CD8-positive, alpha-beta memory T cell (primary cell): ENCODE measurements around the gene CLSTN1. TPM values are rescaled to one million over a fixed set of nuclear protein-coding genes. Genes with fewer than 3 reads are reported as not detected.

Experiments
- CTCF ChIA-PET: fragments of 350-600 bp; sonication (Branson Sonifier 250); formaldehyde crosslinking; loops from one replicate; lab custom pipeline; 2021; ENCODE audit warnings: antibody characterized with exemption; lab: Charles Lee
- POLR2A ChIA-PET: fragments of 350-600 bp; sonication (Branson Sonifier 250); formaldehyde crosslinking; loops from one replicate; lab custom pipeline; 2021; ENCODE audit warnings: antibody characterized with exemption; lab: Charles Lee
- DNase-seq, 5 donors: peaks; one replicate each; pipeline versions ENCODE4 v3.0.0 to v3.0.0-alpha.2; 2020 to 2022; ENCODE audit warnings: mixed read lengths in 1 of 5
- H3K27ac ChIP-seq: one replicate; pipeline ENCODE4 v1.7.0; 2013; ENCODE audit warnings: low read depth, mild to moderate bottlenecking, low read length, moderate library complexity
- H3K27me3 ChIP-seq: 2 replicates; pipeline ENCODE4 v1.7.0; 2013; ENCODE audit warnings: low read length, mild to moderate bottlenecking; ENCODE audit not compliant: insufficient read depth, poor library complexity, severe bottlenecking
- H3K36me3 ChIP-seq: 2 replicates; pipeline ENCODE4 v1.7.0; 2013; ENCODE audit warnings: mild to moderate bottlenecking, low read length, moderate library complexity; ENCODE audit not compliant: insufficient read depth
- H3K4me1 ChIP-seq: 2 replicates; pipeline ENCODE4 v1.7.0; 2013; ENCODE audit warnings: mild to moderate bottlenecking, low read length, moderate library complexity; ENCODE audit not compliant: insufficient read depth
- H3K4me3 ChIP-seq: 2 replicates; pipeline ENCODE4 v1.7.0; 2013; ENCODE audit warnings: mild to moderate bottlenecking, low read length
- H3K9me3 ChIP-seq: 2 replicates; pipeline ENCODE4 v1.7.0; 2013; ENCODE audit warnings: mild to moderate bottlenecking, low read length
- H3K27ac Mint-ChIP-seq, 8 donors: one replicate each; pipeline ENCODE4 v1.8.0; 2020 to 2021; ENCODE audit warnings: mixed read lengths in 8 of 8, mild to moderate bottlenecking in 6 of 8, inconsistent platforms in 3 of 8, moderate library complexity in 3 of 8
- H3K27me3 Mint-ChIP-seq, 2 donors: one replicate each; pipeline ENCODE4 v1.8.0; 2020 to 2021; ENCODE audit warnings: mixed read lengths in 2 of 2, mild to moderate bottlenecking in 1 of 2, moderate library complexity in 1 of 2
- H3K36me3 Mint-ChIP-seq, 3 donors: one replicate each; pipeline ENCODE4 v1.8.0; 2020 to 2021; ENCODE audit warnings: mixed read lengths in 3 of 3, inconsistent platforms in 1 of 3, mild to moderate bottlenecking in 1 of 3
- H3K4me1 Mint-ChIP-seq, 3 donors: one replicate each; pipeline ENCODE4 v1.8.0; 2020 to 2021; ENCODE audit warnings: mixed read lengths in 3 of 3, inconsistent platforms in 1 of 3, mild to moderate bottlenecking in 1 of 3
- H3K4me3 Mint-ChIP-seq, 7 donors: one replicate each; pipeline ENCODE4 v1.8.0; 2020 to 2021; ENCODE audit warnings: mixed read lengths in 7 of 7, mild to moderate bottlenecking in 6 of 7, moderate library complexity in 4 of 7, inconsistent platforms in 2 of 7
- H3K9me3 Mint-ChIP-seq, 5 donors: one replicate each; pipeline ENCODE4 v1.8.0; 2020 to 2022; ENCODE audit warnings: mixed read lengths in 5 of 5, mild to moderate bottlenecking in 3 of 5, moderate library complexity in 2 of 5, inconsistent platforms in 1 of 5
- polyA plus RNA-seq: library from polyadenylated mRNA; unstranded; fragments of 300-500 nt; fragmentation: Illumina TruSeq; gene quantifications from one replicate; pipeline ENCODE4 v1.2.3, GENCODE V29; 2021
- total RNA-seq, 2 experiments: library from RNA; stranded (reverse); gene quantifications; one replicate each; pipeline ENCODE4 v1.2.3, GENCODE V29; 2021

CLSTN1 gene
- total and polyA plus RNA-seq, 3 experiments from 2014 or later = 38.4 to 48.2 (median 40.8) TPM

GRCh38 chr1:9842781-9843575 is 19.2 kb upstream of the CLSTN1 start:
- H3K4me1 ChIP-seq = no peaks in the 10 kb centered on the region
- no peaks in the 10 kb centered on the region for H3K9me3 ChIP-seq
- ChIA-PET CTCF (interaction anchor here (0.6 to 1.3 kb wide), 4 partner anchors 12 to 206 kb away, joined by 3 to 5 read pairs (median 3); no protein-coding TSS in a partner anchor), POLR2A (interaction anchor here (0.6 kb wide), 1 partner anchor 12 kb away, joined by 3 read pairs; no protein-coding TSS in a partner anchor)
- Mint-ChIP-seq H3K4me1 (peaks cover 0 to 2% (median 0%) of the 10 kb centered on the region in 3 donors), H3K9me3 (no peaks in the 10 kb centered on the region), H3K4me3 (no peak overlapping the region), H3K36me3 (no peaks in the 10 kb centered on the region), H3K27ac (no peak overlapping the region), H3K27me3 (no peaks in the 10 kb centered on the region)
- H3K27ac ChIP-seq = no peak overlapping the region
- H3K36me3 ChIP-seq = no peaks in the 10 kb centered on the region
- H3K27me3 ChIP-seq = no peaks in the 10 kb centered on the region
- no peak for DNase-seq
- H3K4me3 ChIP-seq = no peak overlapping the region

GRCh38 chr1:9842073-9842711 is 18.4 kb upstream of the CLSTN1 start:
- Histone ChIP-seq H3K27me3 (no peaks in the 10 kb centered on the region), H3K9me3 (no peaks in the 10 kb centered on the region), H3K36me3 (no peaks in the 10 kb centered on the region), H3K27ac (no peak overlapping the region), H3K4me1 (no peaks in the 10 kb centered on the region), H3K4me3 (no peak overlapping the region)
- no peak overlapping the region for H3K27ac Mint-ChIP-seq
- DNase-seq = no peak
- ChIA-PET POLR2A (interaction anchor here (0.6 kb wide), 1 partner anchor 11 kb away, joined by 3 read pairs; no protein-coding TSS in a partner anchor), CTCF (interaction anchor here (0.6 to 1.2 kb wide), 3 partner anchors 11 to 61 kb away, joined by 3 read pairs; no protein-coding TSS in a partner anchor)
- H3K27me3 Mint-ChIP-seq = no peaks in the 10 kb centered on the region
- H3K4me3 Mint-ChIP-seq = no peak overlapping the region
- no peaks in the 10 kb centered on the region for H3K9me3 Mint-ChIP-seq
- no peaks in the 10 kb centered on the region for H3K36me3 Mint-ChIP-seq
- peaks cover 0 to 2% (median 0%) of the 10 kb centered on the region in 3 donors for H3K4me1 Mint-ChIP-seq

GRCh38 chr1:9841460-9841859 is 17.7 kb upstream of the CLSTN1 start:
- H3K27me3 Mint-ChIP-seq = no peaks in the 10 kb centered on the region
- H3K27me3 ChIP-seq = no peaks in the 10 kb centered on the region
- no peaks in the 10 kb centered on the region for H3K36me3 ChIP-seq
- CTCF ChIA-PET = no interaction called here
- POLR2A ChIA-PET = no interaction called here
- H3K4me3 Mint-ChIP-seq = no peak overlapping the region
- no peak overlapping the region for H3K4me3 ChIP-seq
- no peak for DNase-seq
- H3K4me1 Mint-ChIP-seq = peaks cover 0 to 2% (median 0%) of the 10 kb centered on the region in 3 donors
- no peak overlapping the region for H3K27ac Mint-ChIP-seq
- no peaks in the 10 kb centered on the region for H3K9me3 ChIP-seq
- no peaks in the 10 kb centered on the region for H3K4me1 ChIP-seq
- H3K9me3 Mint-ChIP-seq = no peaks in the 10 kb centered on the region
- no peak overlapping the region for H3K27ac ChIP-seq
- H3K36me3 Mint-ChIP-seq = no peaks in the 10 kb centered on the region

- no peak overlapping the region for H3K4me3 ChIP-seq
- ChIA-PET POLR2A (no interaction called here), CTCF (interaction anchor here (0.5 kb wide), 1 partner anchor 116 kb away, joined by 3 read pairs; no protein-coding TSS in a partner anchor)
- no peaks in the 10 kb centered on the region for H3K27me3 Mint-ChIP-seq
- H3K27ac Mint-ChIP-seq = no peak overlapping the region
- no peaks in the 10 kb centered on the region for H3K36me3 Mint-ChIP-seq
- H3K9me3 ChIP-seq = no peaks in the 10 kb centered on the region
- no peaks in the 10 kb centered on the region for H3K27me3 ChIP-seq
- H3K9me3 Mint-ChIP-seq = no peaks in the 10 kb centered on the region
- H3K27ac ChIP-seq = no peak overlapping the region
- H3K4me1 Mint-ChIP-seq = no peaks in the 10 kb centered on the region
- no peaks in the 10 kb centered on the region for H3K36me3 ChIP-seq
- no peak overlapping the region for H3K4me3 Mint-ChIP-seq
- no peaks in the 10 kb centered on the region for H3K4me1 ChIP-seq
- no peak for DNase-seq
Observed at GRCh38 chr1:9840176-9840575, 16.4 kb upstream of the CLSTN1 start.

- H3K4me3 Mint-ChIP-seq = no peak overlapping the region
Observed at GRCh38 chr1:9838946-9839345, 15.2 kb upstream of the CLSTN1 start.

GRCh38 chr1:9836632-9836960 is 12.8 kb upstream of the CLSTN1 start:
- CTCF ChIA-PET = no interaction called here
- no peak overlapping the region for H3K4me3 Mint-ChIP-seq

More at GRCh38 chr1:9838946-9839345, 15.2 kb upstream of the CLSTN1 start:
- no peak overlapping the region for H3K27ac Mint-ChIP-seq
- CTCF ChIA-PET = no interaction called here
- H3K27me3 ChIP-seq = no peaks in the 10 kb centered on the region
- no peaks in the 10 kb centered on the region for H3K9me3 ChIP-seq
- no peaks in the 10 kb centered on the region for H3K36me3 ChIP-seq
- DNase-seq = peak in 1 of 5 donors; percentile 11
- no peaks in the 10 kb centered on the region for H3K36me3 Mint-ChIP-seq
- no peak overlapping the region for H3K4me3 ChIP-seq
- no peaks in the 10 kb centered on the region for H3K9me3 Mint-ChIP-seq
- POLR2A ChIA-PET = no interaction called here
- H3K4me1 ChIP-seq = no peaks in the 10 kb centered on the region
- H3K4me1 Mint-ChIP-seq = peaks cover 0 to 6% (median 0%) of the 10 kb centered on the region in 3 donors
- no peak overlapping the region for H3K27ac ChIP-seq
- no peaks in the 10 kb centered on the region for H3K27me3 Mint-ChIP-seq

GRCh38 chr1:9835758-9836631 is 12.2 kb upstream of the CLSTN1 start:
- Histone ChIP-seq H3K27ac (no peak overlapping the region), H3K4me3 (no peak overlapping the region), H3K27me3 (no peaks in the 10 kb centered on the region), H3K36me3 (no peaks in the 10 kb centered on the region), H3K9me3 (no peaks in the 10 kb centered on the region), H3K4me1 (no peaks in the 10 kb centered on the region)
- Mint-ChIP-seq H3K9me3 (no peaks in the 10 kb centered on the region), H3K27ac (peak overlapping the region in 1 of 8 donors; percentile 68), H3K4me3 (no peak overlapping the region), H3K36me3 (no peaks in the 10 kb centered on the region), H3K27me3 (no peaks in the 10 kb centered on the region), H3K4me1 (peaks cover 1 to 9% (median 4%) of the 10 kb centered on the region in 3 donors)
- POLR2A ChIA-PET = no interaction called here
- DNase-seq = peak in 1 of 5 donors; percentile 34
- CTCF ChIA-PET = no interaction called here

More at GRCh38 chr1:9836632-9836960, 12.8 kb upstream of the CLSTN1 start:
- DNase-seq = peak in 1 of 5 donors; percentile 5
- H3K4me3 ChIP-seq = no peak overlapping the region
- no peaks in the 10 kb centered on the region for H3K4me1 ChIP-seq
- H3K27me3 ChIP-seq = no peaks in the 10 kb centered on the region
- H3K9me3 Mint-ChIP-seq = no peaks in the 10 kb centered on the region
- H3K4me1 Mint-ChIP-seq = peaks cover 1 to 9% (median 4%) of the 10 kb centered on the region in 3 donors
- H3K9me3 ChIP-seq = no peaks in the 10 kb centered on the region
- POLR2A ChIA-PET = no interaction called here
- H3K27ac Mint-ChIP-seq = no peak overlapping the region
- H3K27me3 Mint-ChIP-seq = no peaks in the 10 kb centered on the region
- no peaks in the 10 kb centered on the region for H3K36me3 ChIP-seq
- H3K27ac ChIP-seq = no peak overlapping the region
- no peaks in the 10 kb centered on the region for H3K36me3 Mint-ChIP-seq
